SK-N-SH treated with all-trans-retinoic acid at 6 μM for 48 hours (cell line): ENCODE measurements around the gene GDF11.

Experiments used
- ATAC-seq: fragments of 200-7000 bp; cut with Tn5 transposase; 3 replicates; pipeline ENCODE4 v1.9.1; 2020; ENCODE audit warnings: mild to moderate bottlenecking, moderate library complexity
- ARNTL ChIP-seq: fragments of 450-650 bp; formaldehyde crosslinking; IDR thresholded peaks from 2 replicates; pipeline ENCODE4 v1.5.0; 2020; ENCODE audit warnings: low read depth, mild to moderate bottlenecking, moderate library complexity, borderline replicate concordance
- BACH2 ChIP-seq: fragments of 250-450 bp; sonication (Bioruptor Pico); IDR thresholded peaks from 2 replicates; pipeline ENCODE4 v1.9.0; 2021; ENCODE audit warnings: mild to moderate bottlenecking, borderline replicate concordance
- CREB5 ChIP-seq: fragments of 250-450 bp; sonication (Bioruptor Pico); IDR thresholded peaks from 2 replicates; pipeline ENCODE4 v1.5.1; 2020; ENCODE audit warnings: low read depth, mild to moderate bottlenecking, moderate library complexity
- CSDC2 ChIP-seq: fragments of 250-450 bp; sonication (Bioruptor Pico); IDR thresholded peaks from 2 replicates; pipeline ENCODE4 v1.5.0; 2020; ENCODE audit warnings: mild to moderate bottlenecking, moderate library complexity
- CSRNP3 ChIP-seq: fragments of 250-450 bp; sonication (Bioruptor Pico); IDR thresholded peaks from 2 replicates; pipeline ENCODE4 v1.5.1; 2021; ENCODE audit warnings: mild to moderate bottlenecking, moderate library complexity
- ESRRG ChIP-seq: fragments of 250-450 bp; sonication (Bioruptor Pico); IDR thresholded peaks from 2 replicates; pipeline ENCODE4 v1.6.1; 2021; ENCODE audit warnings: mild to moderate bottlenecking
- GLIS3 ChIP-seq: fragments of 250-450 bp; sonication (Bioruptor Pico); IDR thresholded peaks from 2 replicates; pipeline ENCODE4 v1.5.0; 2020; ENCODE audit warnings: mild to moderate bottlenecking, moderate library complexity
- ISL1 ChIP-seq: fragments of 250-450 bp; sonication (Bioruptor Pico); IDR thresholded peaks from 2 replicates; pipeline ENCODE4 v2.1.2; 2022; ENCODE audit warnings: mild to moderate bottlenecking, moderate library complexity
- OSR1 ChIP-seq: fragments of 250-450 bp; sonication (Bioruptor Pico); IDR thresholded peaks from 2 replicates; pipeline ENCODE4 v1.8.0; 2022; ENCODE audit warnings: moderate library complexity, mild to moderate bottlenecking, inconsistent platforms
- PATZ1 ChIP-seq: fragments of 250-450 bp; sonication (Bioruptor Pico); IDR thresholded peaks from 2 replicates; pipeline ENCODE4 v1.8.0; 2020; ENCODE audit warnings: mild to moderate bottlenecking, moderate library complexity, borderline replicate concordance
- PPARA ChIP-seq: fragments of 250-450 bp; sonication (Bioruptor Pico); IDR thresholded peaks from 2 replicates; pipeline ENCODE4 v1.5.0; 2020; ENCODE audit warnings: mild to moderate bottlenecking, borderline replicate concordance
- RARB ChIP-seq: fragments of 250-450 bp; sonication (Bioruptor Pico); IDR thresholded peaks from 2 replicates; pipeline ENCODE4 v1.8.0; 2021; ENCODE audit warnings: mild to moderate bottlenecking, moderate library complexity
- SNAI2 ChIP-seq: fragments of 250-450 bp; sonication (Bioruptor Pico); IDR thresholded peaks from 2 replicates; pipeline ENCODE4 v1.5.0; 2020; ENCODE audit warnings: mild to moderate bottlenecking, moderate library complexity
- TCF4 ChIP-seq: fragments of 250-450 bp; sonication (Bioruptor Pico); IDR thresholded peaks from 2 replicates; pipeline ENCODE4 v1.8.0; 2021; ENCODE audit warnings: mild to moderate bottlenecking, moderate library complexity, borderline replicate concordance
- TOX ChIP-seq: fragments of 250-450 bp; sonication (Bioruptor Pico); IDR thresholded peaks from 2 replicates; pipeline ENCODE4 v1.8.0; 2021; ENCODE audit warnings: mild to moderate bottlenecking, moderate library complexity, borderline replicate concordance
- TSHZ2 ChIP-seq: fragments of 250-450 bp; sonication (Bioruptor Pico); IDR thresholded peaks from 2 replicates; pipeline ENCODE4 v1.5.0; 2020; ENCODE audit warnings: mild to moderate bottlenecking, moderate library complexity
- ZC3H10 ChIP-seq: fragments of 250-450 bp; sonication (Bioruptor Pico); IDR thresholded peaks from 2 replicates; pipeline ENCODE4 v1.5.1; 2021; ENCODE audit warnings: mild to moderate bottlenecking, moderate library complexity
- ZFP3 ChIP-seq: fragments of 250-450 bp; sonication (Bioruptor Pico); IDR thresholded peaks from 2 replicates; pipeline ENCODE4 v1.5.0; 2020; ENCODE audit warnings: mild to moderate bottlenecking, moderate library complexity
- ZFP30 ChIP-seq: fragments of 450-650 bp; formaldehyde crosslinking; IDR thresholded peaks from 2 replicates; pipeline ENCODE4 v1.5.0; 2022; ENCODE audit warnings: mild to moderate bottlenecking, moderate library complexity
- ZNF565 ChIP-seq: fragments of 450-650 bp; formaldehyde crosslinking; conservative IDR thresholded peaks from 2 replicates; pipeline ENCODE4 v1.5.0; 2020; ENCODE audit warnings: low read depth, mild to moderate bottlenecking, moderate library complexity
- ZNF70 ChIP-seq: fragments of 450-650 bp; formaldehyde crosslinking; IDR thresholded peaks from 2 replicates; pipeline ENCODE4 v1.5.0; 2020; ENCODE audit warnings: mild to moderate bottlenecking, moderate library complexity
- ZNF8 ChIP-seq: fragments of 450-650 bp; formaldehyde crosslinking; IDR thresholded peaks from 2 replicates; pipeline ENCODE4 v1.5.0; 2020; ENCODE audit warnings: mild to moderate bottlenecking, moderate library complexity

Gene GDF11

GRCh38 chr12:55738123-55739024 is 4.5 kb upstream of the GDF11 start:
- TF ChIP-seq ARNTL (CRISPR knock-in tag) (no peak), ISL1 (CRISPR knock-in tag) (no peak), RARB (CRISPR knock-in tag) (no peak), GLIS3 (CRISPR knock-in tag) (no peak), TOX (no peak), CSDC2 (CRISPR knock-in tag) (no peak), ZFP30 (no peak), TSHZ2 (CRISPR knock-in tag) (no peak), ZNF565 (no peak), PATZ1 (CRISPR knock-in tag) (no peak), OSR1 (CRISPR knock-in tag) (no peak), ZNF8 (no peak), BACH2 (CRISPR knock-in tag) (no peak), CSRNP3 (CRISPR knock-in tag) (no peak), ZNF70 (CRISPR knock-in tag) (no peak), TCF4 (CRISPR knock-in tag) (no peak), PPARA (CRISPR knock-in tag) (no peak)
- ATAC-seq: peak; percentile 88

- no peak for ATAC-seq
Observed at GRCh38 chr12:55739025-55739378, 3.9 kb upstream of the GDF11 start.

More at GRCh38 chr12:55739025-55739378, 3.9 kb upstream of the GDF11 start:
- TF ChIP-seq CREB5 (no peak), ISL1 (CRISPR knock-in tag) (no peak), ESRRG (no peak), ZC3H10 (CRISPR knock-in tag) (no peak), ZNF70 (CRISPR knock-in tag) (no peak), CSRNP3 (CRISPR knock-in tag) (no peak), SNAI2 (CRISPR knock-in tag) (no peak), CSDC2 (CRISPR knock-in tag) (no peak), PPARA (CRISPR knock-in tag) (no peak), ZNF565 (no peak), ZFP3 (CRISPR knock-in tag) (no peak), GLIS3 (CRISPR knock-in tag) (no peak), ZNF8 (no peak), RARB (CRISPR knock-in tag) (no peak), TSHZ2 (CRISPR knock-in tag) (no peak), ZFP30 (no peak), BACH2 (CRISPR knock-in tag) (no peak), OSR1 (CRISPR knock-in tag) (no peak), ARNTL (CRISPR knock-in tag) (no peak), TOX (no peak)
